Measurements from ENCODE around the gene SLC25A45. TPM values are rescaled to one million over a fixed set of nuclear protein-coding genes. Genes with fewer than 3 reads are reported as not detected.

Gene SLC25A45
- polyA plus RNA-seq, 1 donor (not counting 4 experiments of a cell fraction or from before 2014, with no cell fraction given), result 0.20 TPM

- no peak for TF ChIP-seq EZH2 (IDR thresholded peaks at IDR 0.05; ENCODE audit: low read length)
- TF ChIP-seq, protein P1, sequence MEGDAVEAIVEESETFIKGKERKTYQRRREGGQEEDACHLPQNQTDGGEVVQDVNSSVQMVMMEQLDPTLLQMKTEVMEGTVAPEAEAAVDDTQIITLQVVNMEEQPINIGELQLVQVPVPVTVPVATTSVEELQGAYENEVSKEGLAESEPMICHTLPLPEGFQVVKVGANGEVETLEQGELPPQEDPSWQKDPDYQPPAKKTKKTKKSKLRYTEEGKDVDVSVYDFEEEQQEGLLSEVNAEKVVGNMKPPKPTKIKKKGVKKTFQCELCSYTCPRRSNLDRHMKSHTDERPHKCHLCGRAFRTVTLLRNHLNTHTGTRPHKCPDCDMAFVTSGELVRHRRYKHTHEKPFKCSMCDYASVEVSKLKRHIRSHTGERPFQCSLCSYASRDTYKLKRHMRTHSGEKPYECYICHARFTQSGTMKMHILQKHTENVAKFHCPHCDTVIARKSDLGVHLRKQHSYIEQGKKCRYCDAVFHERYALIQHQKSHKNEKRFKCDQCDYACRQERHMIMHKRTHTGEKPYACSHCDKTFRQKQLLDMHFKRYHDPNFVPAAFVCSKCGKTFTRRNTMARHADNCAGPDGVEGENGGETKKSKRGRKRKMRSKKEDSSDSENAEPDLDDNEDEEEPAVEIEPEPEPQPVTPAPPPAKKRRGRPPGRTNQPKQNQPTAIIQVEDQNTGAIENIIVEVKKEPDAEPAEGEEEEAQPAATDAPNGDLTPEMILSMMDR (optimal IDR thresholded peaks at IDR 0.05 in 1 of 3, IDR thresholded peaks at IDR 0.05 in 1 of 3, conservative IDR thresholded peaks at IDR 0.05 in 1 of 3; ENCODE audit: extremely low read depth in 1 of 3, insufficient read depth in 2 of 3, low read length in 3 of 3), result no peak
- H3K27ac ChIP-seq (ENCODE audit: control insufficient read depth, insufficient read depth, low read length), result peak overlapping the region; percentile 99
- H3K9me3 ChIP-seq (ENCODE audit: control insufficient read depth, low read depth, low read length), result no peaks in the 10 kb centered on the region
- no peak for DNase-seq (ENCODE audit: low read depth, low spot score)
- FAIRE-seq, result no peak
- H3K9me1 ChIP-seq (ENCODE audit: control insufficient read depth, extremely low read depth, insufficient read depth, low read length), result no peaks in the 10 kb centered on the region
- peaks cover 0 to 22% of the 10 kb centered on the region in 2 experiments for H3K36me3 ChIP-seq (ENCODE audit: control insufficient read depth in 2 of 2, extremely low read depth in 1 of 2, insufficient read depth in 2 of 2, low read length in 2 of 2)
- peaks cover 58% of the 10 kb centered on the region for H3K79me2 ChIP-seq (ENCODE audit: control insufficient read depth, insufficient read depth, low read length)
- peaks cover 51% of the 10 kb centered on the region for H4K20me1 ChIP-seq (ENCODE audit: control insufficient read depth, extremely low read depth, insufficient read depth, low read length)
- H3K4me2 ChIP-seq (ENCODE audit: control insufficient read depth, extremely low read depth, insufficient read depth, low read depth, low read length), result peak overlapping the region; percentile 96
- peaks cover 48% of the 10 kb centered on the region for H3K4me1 ChIP-seq (ENCODE audit: control insufficient read depth, extremely low read depth, insufficient read depth, low read length)
- H3K27me3 ChIP-seq (ENCODE audit: control insufficient read depth, extremely low read depth, insufficient read depth, low read length), result no peaks in the 10 kb centered on the region
- dilution Hi-C loops (cut with MboI; ENCODE audit: extremely low pct_ligation_motif_present, low sequenced_read_pairs), result no loop called here
- H3K9ac ChIP-seq (ENCODE audit: control insufficient read depth, extremely low read depth, insufficient read depth, low read length), result peak overlapping the region; percentile 100
- no peak overlapping the region for H2AFZ ChIP-seq (ENCODE audit: control insufficient read depth, low read length)
- H3K4me3 ChIP-seq (ENCODE audit: control insufficient read depth in 2 of 3, extremely low read depth in 1 of 3, insufficient read depth in 2 of 3, low read depth in 1 of 3, low read length in 3 of 3), result peak overlapping the region; percentile 74 to 97 (median 93)
Observed at GRCh38 chr11:65424205-65425104, 42.0 kb upstream of the SLC25A45 start.

DNA sequence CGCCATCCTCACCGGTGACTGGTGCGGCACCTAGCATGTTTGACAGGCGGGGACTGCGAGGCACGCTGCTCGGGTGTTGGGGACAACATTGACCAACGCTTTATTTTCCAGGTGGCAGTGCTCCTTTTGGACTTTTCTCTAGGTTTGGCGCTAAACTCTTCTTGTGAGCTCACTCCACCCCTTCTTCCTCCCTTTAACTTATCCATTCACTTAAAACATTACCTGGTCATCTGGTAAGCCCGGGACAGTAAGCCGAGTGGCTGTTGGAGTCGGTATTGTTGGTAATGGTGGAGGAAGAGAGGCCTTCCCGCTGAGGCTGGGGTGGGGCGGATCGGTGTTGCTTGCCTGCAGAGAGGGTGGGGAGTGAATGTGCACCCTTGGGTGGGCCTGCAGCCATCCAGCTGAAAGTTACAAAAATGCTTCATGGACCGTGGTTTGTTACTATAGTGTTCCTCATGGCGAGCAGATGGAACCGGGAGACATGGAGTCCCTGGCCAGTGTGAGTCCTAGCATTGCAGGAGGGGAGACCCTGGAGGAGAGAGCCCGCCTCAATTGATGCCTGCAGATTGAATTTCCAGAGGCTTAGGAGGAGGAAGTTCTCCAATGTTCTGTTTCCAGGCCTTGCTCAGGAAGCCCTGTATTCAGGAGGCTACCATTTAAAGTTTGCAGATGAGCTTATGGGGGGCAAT, 41.2 kb upstream of the SLC25A45 start:
- FAIRE-seq, result no peak

More for the DNA sequence above, 41.2 kb upstream of the SLC25A45 start:
- Histone ChIP-seq H3K4me2 (ENCODE audit: control insufficient read depth, extremely low read depth, insufficient read depth, low read depth, low read length) (peak overlapping the region; percentile 96), H3K9me1 (ENCODE audit: control insufficient read depth, extremely low read depth, insufficient read depth, low read length) (peaks cover under 1% of the 10 kb centered on the region), H3K27ac (ENCODE audit: control insufficient read depth, insufficient read depth, low read length) (peak overlapping the region; percentile 99), H3K79me2 (ENCODE audit: control insufficient read depth, insufficient read depth, low read length) (peaks cover 55% of the 10 kb centered on the region), H3K4me3 (ENCODE audit: control insufficient read depth in 2 of 3, extremely low read depth in 1 of 3, insufficient read depth in 2 of 3, low read depth in 1 of 3, low read length in 3 of 3) (peak overlapping the region; percentile 74 to 97 (median 93)), H3K9me3 (ENCODE audit: control insufficient read depth, low read depth, low read length) (no peaks in the 10 kb centered on the region), H3K4me1 (ENCODE audit: control insufficient read depth, extremely low read depth, insufficient read depth, low read length) (peaks cover 48% of the 10 kb centered on the region), H3K27me3 (ENCODE audit: control insufficient read depth, extremely low read depth, insufficient read depth, low read length) (no peaks in the 10 kb centered on the region), H4K20me1 (ENCODE audit: control insufficient read depth, extremely low read depth, insufficient read depth, low read length) (peaks cover 46% of the 10 kb centered on the region), H3K9ac (ENCODE audit: control insufficient read depth, extremely low read depth, insufficient read depth, low read length) (peak overlapping the region; percentile 100), H3K36me3 (ENCODE audit: control insufficient read depth in 2 of 2, extremely low read depth in 1 of 2, insufficient read depth in 2 of 2, low read length in 2 of 2) (peaks cover 0 to 22% of the 10 kb centered on the region in 2 experiments), H2AFZ (ENCODE audit: control insufficient read depth, low read length) (no peak overlapping the region)
- TF ChIP-seq, protein P1 (optimal IDR thresholded peaks at IDR 0.05 in 1 of 3, IDR thresholded peaks at IDR 0.05 in 1 of 3, conservative IDR thresholded peaks at IDR 0.05 in 1 of 3; ENCODE audit: extremely low read depth in 1 of 3, insufficient read depth in 2 of 3, low read length in 3 of 3), result no peak
- TF ChIP-seq EZH2 (IDR thresholded peaks at IDR 0.05; ENCODE audit: low read length), result no peak
- DNase-seq (ENCODE audit: low read depth, low spot score), result no peak
- dilution Hi-C loops (cut with MboI; ENCODE audit: extremely low pct_ligation_motif_present, low sequenced_read_pairs), result no loop called here

Data from keratinocyte (primary cell).